NOMO-1 treated with DMSO at 0.1 percent for 48 hours (cell line): Measurements from ENCODE around the gene SBNO2.

Source experiments
- DNase-seq: peaks from one replicate; lab custom pipeline; 2025; ENCODE audit not compliant: unreplicated experiment; lab: John Stamatoyannopoulos, UW

The SBNO2 gene

GRCh38 chr19:1063909-1064660 is 110.0 kb downstream of the SBNO2 start:
- DNase-seq: no peak

GRCh38 chr19:1063030-1063908 is 110.8 kb downstream of the SBNO2 start:
- no peak for DNase-seq

GRCh38 chr19:1062387-1063029 is 111.6 kb downstream of the SBNO2 start:
- no peak for DNase-seq

GRCh38 chr19:1061987-1062386 is 112.1 kb downstream of the SBNO2 start:
- DNase-seq: no peak

GRCh38 chr19:1060689-1061088 is 113.4 kb downstream of the SBNO2 start:
- no peak for DNase-seq

GRCh38 chr19:1058112-1058511 is 116.0 kb downstream of the SBNO2 start:
- no peak for DNase-seq
